DMS53 treated with DMSO at 0.1 percent for 48 hours (cell line): Measurements from ENCODE around the gene APOM.
A peak's percentile ranks its signal among the peaks of the same experiment; 100 is the strongest.

Experiments used
- DNase-seq: peaks from one replicate; lab custom pipeline; 2025; ENCODE audit not compliant: unreplicated experiment; lab: John Stamatoyannopoulos, UW

Gene APOM

DNA sequence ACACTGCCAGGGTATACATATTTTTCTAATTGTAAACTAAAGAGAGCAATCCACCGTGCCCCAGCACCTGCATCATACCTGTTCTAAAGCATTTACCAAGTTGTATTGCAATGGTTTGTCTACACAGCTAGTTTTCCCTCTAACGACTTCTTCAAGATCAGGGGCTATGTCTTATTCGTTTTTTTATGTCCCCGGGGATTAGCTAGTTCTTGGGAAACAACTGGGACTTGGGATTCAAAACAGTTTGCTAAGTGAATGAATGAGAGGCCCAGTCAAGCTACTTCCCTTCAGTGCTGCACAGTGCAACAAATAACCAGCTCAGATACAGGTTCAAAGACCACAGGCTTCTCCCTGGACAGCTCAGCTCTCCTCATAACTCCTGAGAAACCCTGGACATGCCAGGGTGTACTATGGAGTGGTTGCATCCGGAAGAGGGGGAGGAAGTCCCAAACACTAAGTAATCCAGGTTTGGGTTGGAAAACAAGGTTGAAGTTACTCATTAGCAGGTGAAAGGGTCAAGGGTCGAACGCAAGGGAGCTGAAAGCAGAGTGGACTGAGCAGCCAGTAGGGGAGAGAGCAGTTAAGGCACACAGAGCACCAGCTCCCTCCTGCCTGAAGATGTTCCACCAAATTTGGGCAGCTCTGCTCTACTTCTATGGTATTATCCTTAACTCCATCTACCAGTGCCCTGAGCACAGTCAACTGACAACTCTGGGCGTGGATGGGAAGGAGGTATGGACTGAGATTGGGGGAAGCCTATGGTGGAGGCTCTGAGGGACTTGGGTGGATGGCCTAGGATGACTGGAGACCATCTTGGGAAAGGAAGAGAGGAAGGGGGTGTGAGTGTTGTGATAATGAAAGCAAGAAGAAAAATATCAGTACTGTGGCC is at the start of gene APOM:
Gene APOM (plus strand): TSS at position 546 of the 889 bp plus-strand sequence. CDS start 73 bp downstream, at position 619.
- DNase-seq: no peak

DNA sequence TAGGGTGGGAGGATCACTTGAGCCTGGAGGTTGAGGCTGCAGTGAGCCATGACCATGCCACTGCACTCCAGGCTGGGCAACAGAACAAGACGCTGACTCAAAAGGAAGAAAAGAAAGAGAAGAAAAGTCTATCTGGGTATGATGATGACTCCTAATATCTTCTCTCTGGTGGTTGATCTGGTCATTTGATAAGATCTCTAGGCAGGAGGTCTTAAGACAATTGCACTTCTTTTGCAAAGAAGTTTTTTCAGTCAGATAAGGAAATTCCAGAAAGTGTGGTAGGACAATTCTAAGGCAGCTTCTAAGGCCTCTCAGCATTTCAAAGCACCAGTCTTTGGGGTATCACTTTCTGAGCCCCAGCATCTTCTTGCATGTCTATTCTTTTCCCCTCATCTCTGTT is 48.4 kb upstream of the APOM start:
- DNase-seq: no peak

GRCh38 chr6:31609519-31610406 is 45.9 kb upstream of the APOM start:
- no peak for DNase-seq

DNA sequence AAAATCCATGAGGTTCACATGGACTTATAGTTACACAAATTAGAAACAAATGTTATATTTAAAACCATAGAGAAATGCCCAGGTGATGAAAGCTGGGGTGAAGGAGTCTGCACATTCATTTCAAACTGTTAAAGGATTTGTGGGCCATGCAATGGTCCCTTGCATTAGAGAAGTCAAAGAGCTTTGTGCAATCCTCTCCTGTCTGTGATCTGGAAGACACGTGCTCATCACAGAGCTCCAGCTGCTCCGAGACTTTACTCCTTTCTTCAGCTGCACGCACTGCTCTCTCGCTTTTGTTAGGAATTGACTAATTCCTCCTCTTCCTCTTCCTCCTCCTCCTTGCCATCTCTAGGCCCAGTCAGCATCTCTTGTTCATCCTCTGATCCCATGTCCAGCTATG is 44.7 kb upstream of the APOM start:
- DNase-seq: no peak

- no peak for DNase-seq
Observed at GRCh38 chr6:31614075-31614619, 41.5 kb upstream of the APOM start.

DNA sequence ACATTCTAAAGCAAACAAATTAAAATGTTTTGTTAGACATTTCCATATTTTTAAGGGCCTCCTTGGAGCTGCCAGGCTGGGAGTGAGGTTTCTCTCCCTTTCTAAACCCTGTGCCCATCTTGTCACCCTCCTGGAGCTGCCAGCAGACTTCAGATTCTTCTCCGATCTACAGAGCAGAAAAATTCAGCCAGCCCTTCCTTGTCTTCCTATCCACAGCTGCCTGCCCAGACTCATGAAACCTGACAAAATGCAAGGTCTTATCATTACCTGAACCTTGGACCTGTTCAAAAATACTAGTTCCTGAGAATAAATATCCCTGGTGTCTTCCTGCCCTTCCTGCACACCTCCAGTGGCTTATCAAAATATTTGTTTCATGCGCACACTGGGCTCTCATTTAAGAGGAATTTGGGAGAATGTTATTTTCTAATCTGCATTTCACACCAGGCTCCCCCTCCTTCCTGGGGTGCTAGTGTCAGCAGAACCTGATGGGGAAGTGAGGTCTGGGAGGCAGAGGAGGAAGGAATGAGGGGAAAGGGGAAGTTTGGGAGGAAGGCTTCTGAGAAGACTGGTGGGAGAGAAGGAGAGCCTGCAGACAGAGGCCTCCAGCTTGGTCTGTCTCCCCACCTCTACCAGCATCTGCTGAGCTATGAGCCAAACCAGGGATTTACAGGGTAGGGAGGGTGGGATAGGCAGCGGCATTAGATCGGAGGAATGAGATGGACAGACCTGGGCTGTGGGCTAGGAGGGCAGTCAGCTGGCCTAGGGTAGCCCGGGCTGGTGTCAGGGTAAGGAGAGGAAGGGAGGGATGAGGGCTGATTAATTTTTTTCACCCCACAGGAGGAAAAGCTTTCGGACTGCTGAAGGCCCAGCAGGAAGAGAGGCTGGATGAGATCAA is 40.8 kb upstream of the APOM start, which contains the start of gene AIF1:
Gene AIF1 (plus strand): TSS at position 551 of the 895 bp plus-strand sequence. CDS start 96 bp downstream, at position 647.
- no peak for DNase-seq

DNA sequence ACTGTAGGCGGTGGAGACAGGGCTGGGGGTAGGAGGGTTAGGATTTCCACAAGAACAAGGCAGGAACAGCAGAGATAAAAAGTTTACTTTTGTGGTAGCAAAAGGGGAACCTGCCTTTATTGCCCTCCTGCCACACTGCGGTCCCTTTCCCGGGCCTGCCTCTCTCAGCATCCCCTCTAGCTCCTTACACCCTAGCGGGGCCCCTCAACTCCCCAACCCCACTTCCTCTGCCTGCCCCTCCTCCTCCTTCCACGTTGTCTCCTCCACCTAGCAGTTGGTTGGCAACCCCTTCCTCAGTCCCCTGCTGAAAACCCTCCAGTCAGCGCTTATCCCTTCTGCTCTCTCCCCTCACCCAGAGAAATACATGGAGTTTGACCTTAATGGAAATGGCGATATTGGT is 39.9 kb upstream of the APOM start:
- DNase-seq: no peak

DNA sequence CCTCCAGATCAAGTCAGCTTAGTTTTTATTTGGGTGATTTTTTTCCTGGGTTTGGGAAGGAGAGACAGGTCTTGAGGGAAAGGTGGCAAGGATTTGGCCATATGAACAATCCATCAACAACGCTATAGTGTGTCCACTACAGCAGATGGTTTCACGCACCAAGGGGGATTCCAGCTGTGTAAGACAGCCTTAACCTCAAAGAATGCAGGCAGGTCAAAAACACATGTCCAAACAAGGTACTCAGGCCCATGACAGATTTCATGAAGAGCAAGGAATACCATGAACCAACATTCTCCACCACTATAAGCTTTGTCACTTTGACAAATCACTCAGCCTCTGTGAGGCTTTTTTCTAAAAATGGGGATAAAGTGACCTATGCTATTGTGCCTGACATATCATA is 38.7 kb upstream of the APOM start:
- DNase-seq: no peak

- DNase-seq: peak; percentile 98
Observed at GRCh38 chr6:31619805-31620585, 35.7 kb upstream of the APOM start.

GRCh38 chr6:31620586-31621319 is 34.9 kb upstream of the APOM start, which contains the start of gene PRRC2A:
Gene PRRC2A, plus strand, starts transcription at chr6:31620715. Its CDS starts 2,075 bp downstream, at chr6:31622790.
- peak; percentile 35 for DNase-seq

GRCh38 chr6:31621320-31621939 is 34.3 kb upstream of the APOM start:
- no peak for DNase-seq

- DNase-seq: no peak
Observed at GRCh38 chr6:31621991-31622390, 33.7 kb upstream of the APOM start.

GRCh38 chr6:31622684-31623091 is 33.0 kb upstream of the APOM start:
- DNase-seq: no peak

DNA sequence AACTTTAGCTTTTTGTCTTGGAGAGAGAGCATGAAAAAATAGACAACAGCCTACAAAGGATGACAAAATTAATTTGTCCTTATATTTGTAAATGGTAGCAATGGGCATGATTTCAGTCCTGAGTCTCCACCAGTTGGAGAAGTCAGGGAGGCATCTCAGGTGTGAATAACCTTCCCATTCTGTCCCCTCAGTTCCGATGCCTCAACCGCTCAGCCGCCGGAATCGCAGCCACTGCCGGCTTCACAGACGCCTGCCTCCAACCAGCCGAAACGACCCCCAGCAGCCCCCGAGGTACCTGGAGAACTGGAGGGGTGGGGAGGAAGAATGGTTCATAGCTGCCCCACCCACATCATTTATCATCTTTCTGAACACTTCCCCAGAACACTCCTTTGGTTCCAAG is 31.6 kb upstream of the APOM start:
- DNase-seq: no peak

- DNase-seq: no peak
Observed at GRCh38 chr6:31626952-31627351, 28.7 kb upstream of the APOM start.

DNA sequence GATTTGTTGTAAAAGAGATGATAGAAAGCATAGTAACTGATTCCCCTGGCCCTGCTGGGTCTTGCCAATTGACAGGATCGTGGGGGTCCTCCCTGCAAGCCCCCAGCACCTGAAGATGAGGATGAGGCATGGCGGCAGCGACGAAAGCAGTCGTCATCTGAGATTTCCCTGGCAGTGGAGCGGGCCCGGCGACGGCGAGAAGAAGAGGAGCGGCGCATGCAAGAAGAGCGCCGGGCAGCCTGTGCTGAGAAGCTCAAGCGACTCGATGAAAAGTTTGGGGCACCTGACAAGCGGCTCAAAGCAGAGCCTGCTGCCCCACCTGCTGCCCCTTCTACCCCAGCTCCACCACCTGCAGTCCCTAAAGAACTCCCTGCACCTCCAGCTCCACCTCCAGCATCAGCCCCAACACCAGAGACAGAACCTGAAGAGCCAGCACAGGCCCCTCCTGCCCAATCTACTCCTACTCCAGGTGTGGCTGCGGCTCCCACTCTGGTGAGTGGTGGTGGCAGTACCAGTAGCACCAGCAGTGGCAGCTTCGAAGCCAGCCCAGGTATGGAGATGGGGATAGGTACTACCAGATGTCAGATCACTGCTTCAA is 27.9 kb upstream of the APOM start:
- no peak for DNase-seq

DNA sequence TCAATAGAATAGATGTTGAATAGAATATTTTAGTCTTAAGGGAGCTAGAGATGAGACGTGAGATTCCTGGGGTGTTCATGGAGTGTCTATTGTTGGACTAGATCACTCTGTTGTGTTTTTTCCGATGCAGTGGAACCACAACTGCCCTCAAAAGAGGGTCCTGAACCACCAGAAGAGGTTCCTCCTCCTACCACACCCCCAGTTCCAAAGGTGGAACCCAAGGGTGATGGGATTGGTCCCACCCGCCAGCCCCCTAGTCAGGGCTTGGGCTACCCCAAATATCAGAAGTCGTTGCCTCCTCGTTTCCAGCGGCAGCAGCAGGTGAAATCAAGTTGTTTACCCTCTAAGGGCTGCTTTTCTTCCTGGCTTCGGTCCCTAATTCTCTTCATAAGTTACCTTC is 26.7 kb upstream of the APOM start:
- DNase-seq: no peak
